ENCODE results near the gene UPB1.
A peak's percentile ranks its signal among the peaks of the same experiment; 100 is the strongest.
"Not testable (repeated sequence)": the region's sequence is repeated elsewhere in the genome, so short reads cannot be mapped to it uniquely, and the experiment has no call there.

Gene UPB1

GRCh38 chr22:24550902-24551435 is 55.8 kb downstream of the UPB1 start:
- Histone ChIP-seq H3K4me3 (replicated peaks; ENCODE audit: insufficient read depth, low read length) (no peak overlapping the region), H3K27ac (replicated peaks) (peak overlapping the region; percentile 79), H3K27me3 (ENCODE audit: insufficient read depth, poor library complexity, severe bottlenecking) (no peaks in the 10 kb centered on the region)
- DNase-seq (ENCODE audit: low read depth in 1 of 2, low spot score in 1 of 2): peak in 1 of 2 experiments; percentile 43
- no peak for TF ChIP-seq POLR2AphosphoS5 (IDR thresholded peaks at IDR 0.05; ENCODE audit: low read depth)

GRCh38 chr22:24552503-24553286 is 57.6 kb downstream of the UPB1 start:
- H3K27ac ChIP-seq (replicated peaks): peak overlapping the region; percentile 98
- not testable (repeated sequence) for H3K27me3 ChIP-seq (ENCODE audit: insufficient read depth, poor library complexity, severe bottlenecking); DNase-seq (ENCODE audit: low read depth in 1 of 2, low spot score in 1 of 2); H3K4me3 ChIP-seq (replicated peaks; ENCODE audit: insufficient read depth, low read length)

- TF ChIP-seq GABPA (IDR thresholded peaks at IDR 0.05; ENCODE audit: low read depth) (no peak), REST (IDR thresholded peaks at IDR 0.05; ENCODE audit: insufficient replicate concordance, low read depth) (no peak), CTCF (IDR thresholded peaks at IDR 0.05; ENCODE audit: insufficient read depth, low read length) (no peak), SPI1 (IDR thresholded peaks at IDR 0.05; ENCODE audit: borderline replicate concordance, low read depth) (no peak), POLR2AphosphoS5 (IDR thresholded peaks at IDR 0.05; ENCODE audit: low read depth) (no peak)
- no peaks in the 10 kb centered on the region for H3K27me3 ChIP-seq (ENCODE audit: insufficient read depth, poor library complexity, severe bottlenecking)
- peak overlapping the region; percentile 98 for H3K27ac ChIP-seq (replicated peaks)
- peak in 1 of 2 experiments; percentile 32 for DNase-seq (ENCODE audit: low read depth in 1 of 2, low spot score in 1 of 2)
- peak overlapping the region; percentile 69 for H3K4me3 ChIP-seq (replicated peaks; ENCODE audit: insufficient read depth, low read length)
These were observed 58.6 kb downstream of the UPB1 start for GRCh38 chr22:24553597-24554312.

GRCh38 chr22:24554313-24555164 is 59.4 kb downstream of the UPB1 start, which contains the start of gene GUCD1:
Gene GUCD1 (minus strand): TSS chr22:24555138. CDS start chr22:24554991, 147 bp downstream.
- Histone ChIP-seq H3K27ac (replicated peaks) (peak within 1 kb of the TSS; percentile 98), H3K4me3 (replicated peaks; ENCODE audit: insufficient read depth, low read length) (peak within 1 kb of the TSS; percentile 98), H3K27me3 (ENCODE audit: insufficient read depth, poor library complexity, severe bottlenecking) (no peaks in the 10 kb centered on the region)
- peak; percentile 57 to 68 for DNase-seq (ENCODE audit: low read depth in 1 of 2, low spot score in 1 of 2)
- TF ChIP-seq GABPA (IDR thresholded peaks at IDR 0.05; ENCODE audit: low read depth) (no peak), CTCF (IDR thresholded peaks at IDR 0.05; ENCODE audit: insufficient read depth, low read length) (no peak), REST (IDR thresholded peaks at IDR 0.05; ENCODE audit: insufficient replicate concordance, low read depth) (peak; percentile 24), SPI1 (IDR thresholded peaks at IDR 0.05; ENCODE audit: borderline replicate concordance, low read depth) (no peak), POLR2AphosphoS5 (IDR thresholded peaks at IDR 0.05; ENCODE audit: low read depth) (peak; percentile 63; the same call in 1 of the 2 replicates)

All from HL-60 (cell line).